HG03354 (cell line): Measurements from ENCODE around the gene UBQLN4.
A peak's percentile ranks its signal among the peaks of the same experiment; 100 is the strongest.

Experiments used
- ATAC-seq: cut with Tn5 transposase; IDR thresholded peaks from one replicate; pipeline ENCODE4 v1.9.1; 2021; ENCODE audit warnings: mild to moderate bottlenecking; ENCODE audit not compliant: unreplicated experiment, poor library complexity, severe bottlenecking

UBQLN4 gene

GRCh38 chr1:156053768-156054499, at the start of gene UBQLN4:
UBQLN4 (minus strand) TSS chr1:156053798; CDS start chr1:156053701, 97 bp downstream.
- peak; percentile 60 for ATAC-seq

GRCh38 chr1:156102633-156103511, 49.3 kb upstream of the UBQLN4 start:
- no peak for ATAC-seq

- ATAC-seq = no peak
Observed at GRCh38 chr1:156101880-156102279, 48.3 kb upstream of the UBQLN4 start.

GRCh38 chr1:156100205-156100995, 46.8 kb upstream of the UBQLN4 start:
- no peak for ATAC-seq

- no peak for ATAC-seq
Observed at GRCh38 chr1:156099282-156099681, 45.7 kb upstream of the UBQLN4 start.

GRCh38 chr1:156098784-156099183, 45.2 kb upstream of the UBQLN4 start:
- no peak for ATAC-seq

GRCh38 chr1:156097499-156098178, 44.0 kb upstream of the UBQLN4 start:
- ATAC-seq = no peak

GRCh38 chr1:156096640-156097391, 43.2 kb upstream of the UBQLN4 start:
- peak; percentile 71 for ATAC-seq

GRCh38 chr1:156095906-156096508, 42.4 kb upstream of the UBQLN4 start:
- no peak for ATAC-seq

- no peak for ATAC-seq
Observed at GRCh38 chr1:156091610-156092009, 38.0 kb upstream of the UBQLN4 start.

GRCh38 chr1:156090840-156091188, 37.2 kb upstream of the UBQLN4 start:
- ATAC-seq = peak; percentile 72

GRCh38 chr1:156090138-156090839, 36.7 kb upstream of the UBQLN4 start:
- no peak for ATAC-seq

- ATAC-seq = no peak
Observed at GRCh38 chr1:156089704-156090103, 36.1 kb upstream of the UBQLN4 start.

- ATAC-seq = no peak
Observed at GRCh38 chr1:156086256-156086662, 32.7 kb upstream of the UBQLN4 start.

GRCh38 chr1:156083800-156084790, 30.5 kb upstream of the UBQLN4 start:
- ATAC-seq = no peak

- ATAC-seq = peak; percentile 62
Observed at GRCh38 chr1:156082309-156083091, 28.9 kb upstream of the UBQLN4 start, which contains the start of gene MEX3A. MEX3A (minus strand) TSS chr1:156082465; CDS start chr1:156081998, 467 bp downstream.
